SIG-M5 treated with dmso at 0.1 percent for 504 hours (cell line): Measurements from ENCODE around the gene DVL2.

ENCODE experiments used
- DNase-seq: peaks from one replicate; lab custom pipeline; 2025; ENCODE audit not compliant: unreplicated experiment; lab: John Stamatoyannopoulos, UW

Gene DVL2

GRCh38 chr17:7234083-7234951, at the start of gene DVL2:
TSS of gene DVL2 (minus strand) at chr17:7234517. CDS start at chr17:7234262, 255 bp downstream.
- DNase-seq = peak; percentile 93

GRCh38 chr17:7283471-7284216, 49.3 kb upstream of the DVL2 start:
- DNase-seq = no peak

GRCh38 chr17:7282752-7283321, 48.5 kb upstream of the DVL2 start:
- DNase-seq = peak; percentile 42

- no peak for DNase-seq
Measured at GRCh38 chr17:7281953-7282751, 47.8 kb upstream of the DVL2 start.

- peak; percentile 91 for DNase-seq
Measured at GRCh38 chr17:7281074-7281952, 47.0 kb upstream of the DVL2 start, which contains the start of gene SLC2A4. TSS of gene SLC2A4 (plus strand) at chr17:7281718. CDS start at chr17:7281935, 217 bp downstream.

GRCh38 chr17:7280519-7281073, 46.3 kb upstream of the DVL2 start:
- DNase-seq = peak; percentile 92

GRCh38 chr17:7279448-7279847, 45.1 kb upstream of the DVL2 start:
- DNase-seq = no peak

GRCh38 chr17:7266784-7267183, 32.5 kb upstream of the DVL2 start:
- no peak for DNase-seq

- no peak for DNase-seq
Measured at GRCh38 chr17:7263801-7264078, 29.4 kb upstream of the DVL2 start.

GRCh38 chr17:7262935-7263800, 28.9 kb upstream of the DVL2 start:
- peak; percentile 48 for DNase-seq

GRCh38 chr17:7262192-7262934, 28.0 kb upstream of the DVL2 start, which contains the start of gene CLDN7:
TSS of gene CLDN7 (minus strand) at chr17:7262478. CDS start at chr17:7262043, 435 bp downstream.
- peak; percentile 44 for DNase-seq

GRCh38 chr17:7261379-7262191, 27.3 kb upstream of the DVL2 start:
- no peak for DNase-seq

GRCh38 chr17:7260651-7261378, 26.5 kb upstream of the DVL2 start:
- no peak for DNase-seq

GRCh38 chr17:7260151-7260550, 25.8 kb upstream of the DVL2 start:
- DNase-seq = no peak

GRCh38 chr17:7259555-7259889, 25.2 kb upstream of the DVL2 start:
- DNase-seq = no peak

- DNase-seq = peak; percentile 54
Measured at GRCh38 chr17:7258731-7259554, 24.6 kb upstream of the DVL2 start.
